ENCODE results near the gene NUDT22.

Gene NUDT22

DNA sequence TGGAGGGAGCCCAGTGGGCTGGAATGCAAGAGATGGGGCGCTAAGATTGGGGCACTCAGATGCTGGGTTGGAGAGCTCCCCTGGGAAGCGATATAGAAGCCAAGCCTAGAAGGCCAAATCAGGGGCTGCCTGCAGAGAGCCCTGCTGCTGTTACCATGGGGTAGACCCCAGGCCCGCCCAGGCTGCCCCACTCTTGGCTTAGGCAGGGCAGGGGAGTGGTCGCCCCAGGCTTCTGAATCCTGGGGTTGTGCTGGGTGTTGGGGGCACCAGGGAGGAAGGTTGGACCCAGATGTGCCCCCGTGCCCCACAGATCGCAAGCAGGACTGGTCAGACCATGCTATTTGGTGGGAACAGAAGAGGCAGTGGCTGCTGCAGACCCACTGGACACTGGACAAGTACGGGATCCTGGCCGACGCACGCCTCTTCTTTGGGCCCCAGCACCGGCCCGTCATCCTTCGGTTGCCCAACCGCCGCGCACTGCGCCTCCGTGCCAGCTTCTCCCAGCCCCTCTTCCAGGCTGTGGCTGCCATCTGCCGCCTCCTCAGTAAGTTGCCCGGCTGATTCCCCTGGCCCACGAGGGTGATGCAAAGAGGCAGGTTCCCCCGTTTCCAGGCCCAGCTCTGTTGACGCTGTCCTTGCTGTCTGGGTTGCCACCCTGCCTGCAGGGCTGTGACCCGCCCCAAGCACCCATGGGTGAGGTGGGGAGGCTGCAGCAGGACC is 15.6 kb upstream of the NUDT22 start:
- Histone ChIP-seq H3K4me1 (ENCODE audit: low read length) (peaks cover 30% of the 10 kb centered on the region), H3K9me3 (ENCODE audit: insufficient read depth, low read length) (no peaks in the 10 kb centered on the region), H3K36me3 (replicated peaks; ENCODE audit: low read depth, low read length) (peaks cover 55% of the 10 kb centered on the region), H3K27ac (ENCODE audit: low read length) (no peak overlapping the region), H3K27me3 (ENCODE audit: low read depth, low read length) (no peaks in the 10 kb centered on the region), H2AFZ (ENCODE audit: low read depth, low read length) (no peak overlapping the region), H3K4me3 (ENCODE audit: low read length) (no peak overlapping the region), H3K79me2 (ENCODE audit: low read length) (peaks cover 30% of the 10 kb centered on the region), H3K4me2 (ENCODE audit: low read length) (no peak overlapping the region), H3K9ac (ENCODE audit: low read length) (no peak overlapping the region), H4K20me1 (ENCODE audit: insufficient read depth, low read length) (no peaks in the 10 kb centered on the region)
- TF ChIP-seq EZH2phosphoT487 (IDR thresholded peaks at IDR 0.05; ENCODE audit: low read depth) = no peak
- TF ChIP-seq, protein P1, sequence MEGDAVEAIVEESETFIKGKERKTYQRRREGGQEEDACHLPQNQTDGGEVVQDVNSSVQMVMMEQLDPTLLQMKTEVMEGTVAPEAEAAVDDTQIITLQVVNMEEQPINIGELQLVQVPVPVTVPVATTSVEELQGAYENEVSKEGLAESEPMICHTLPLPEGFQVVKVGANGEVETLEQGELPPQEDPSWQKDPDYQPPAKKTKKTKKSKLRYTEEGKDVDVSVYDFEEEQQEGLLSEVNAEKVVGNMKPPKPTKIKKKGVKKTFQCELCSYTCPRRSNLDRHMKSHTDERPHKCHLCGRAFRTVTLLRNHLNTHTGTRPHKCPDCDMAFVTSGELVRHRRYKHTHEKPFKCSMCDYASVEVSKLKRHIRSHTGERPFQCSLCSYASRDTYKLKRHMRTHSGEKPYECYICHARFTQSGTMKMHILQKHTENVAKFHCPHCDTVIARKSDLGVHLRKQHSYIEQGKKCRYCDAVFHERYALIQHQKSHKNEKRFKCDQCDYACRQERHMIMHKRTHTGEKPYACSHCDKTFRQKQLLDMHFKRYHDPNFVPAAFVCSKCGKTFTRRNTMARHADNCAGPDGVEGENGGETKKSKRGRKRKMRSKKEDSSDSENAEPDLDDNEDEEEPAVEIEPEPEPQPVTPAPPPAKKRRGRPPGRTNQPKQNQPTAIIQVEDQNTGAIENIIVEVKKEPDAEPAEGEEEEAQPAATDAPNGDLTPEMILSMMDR (IDR thresholded peaks at IDR 0.05; ENCODE audit: low read depth, low read length) = no peak

DNA sequence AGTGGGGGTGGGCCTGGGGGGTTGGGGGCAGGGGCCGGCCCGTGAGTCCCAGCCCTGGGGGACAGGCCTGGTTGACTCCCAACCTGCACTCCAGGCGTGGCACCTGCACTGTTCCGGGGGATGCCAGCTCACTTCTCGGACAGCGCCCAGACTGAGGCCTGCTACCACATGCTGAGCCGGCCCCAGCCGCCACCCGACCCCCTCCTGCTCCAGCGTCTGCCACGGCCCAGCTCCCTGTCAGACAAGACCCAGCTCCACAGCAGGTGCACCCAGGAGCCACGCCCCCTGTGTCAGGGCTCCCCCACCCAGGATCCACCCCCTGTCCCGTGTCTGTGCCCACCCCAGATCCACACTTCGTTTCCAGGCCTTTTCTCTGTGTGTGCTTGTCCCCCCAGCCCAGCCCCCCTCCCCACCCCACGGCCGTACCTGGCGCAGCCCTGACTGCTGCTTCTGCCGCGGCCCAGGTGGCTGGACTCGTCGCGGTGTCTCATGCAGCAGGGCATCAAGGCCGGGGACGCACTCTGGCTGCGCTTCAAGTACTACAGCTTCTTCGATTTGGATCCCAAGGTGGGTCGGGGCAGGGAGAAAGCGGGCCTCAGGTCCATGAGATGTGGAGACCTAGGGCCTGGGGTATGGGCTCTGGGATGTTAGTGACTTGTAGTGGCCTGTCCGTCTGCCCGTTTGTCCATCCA is 14.7 kb upstream of the NUDT22 start:
- no peak overlapping the region for H2AFZ ChIP-seq (ENCODE audit: low read depth, low read length)
- no peak overlapping the region for H3K4me2 ChIP-seq (ENCODE audit: low read length)
- H3K4me1 ChIP-seq (ENCODE audit: low read length) = peaks cover 22% of the 10 kb centered on the region
- no peak overlapping the region for H3K9ac ChIP-seq (ENCODE audit: low read length)
- no peaks in the 10 kb centered on the region for H4K20me1 ChIP-seq (ENCODE audit: insufficient read depth, low read length)
- H3K27me3 ChIP-seq (ENCODE audit: low read depth, low read length) = no peaks in the 10 kb centered on the region
- TF ChIP-seq EZH2phosphoT487 (IDR thresholded peaks at IDR 0.05; ENCODE audit: low read depth) = no peak
- TF ChIP-seq, protein P1 (IDR thresholded peaks at IDR 0.05; ENCODE audit: low read depth, low read length) = no peak
- H3K27ac ChIP-seq (ENCODE audit: low read length) = no peak overlapping the region
- H3K9me3 ChIP-seq (ENCODE audit: insufficient read depth, low read length) = no peaks in the 10 kb centered on the region
- peaks cover 21% of the 10 kb centered on the region for H3K79me2 ChIP-seq (ENCODE audit: low read length)
- H3K36me3 ChIP-seq (replicated peaks; ENCODE audit: low read depth, low read length) = peaks cover 51% of the 10 kb centered on the region
- no peak overlapping the region for H3K4me3 ChIP-seq (ENCODE audit: low read length)

GRCh38 chr11:64216879-64217278 is 9.2 kb upstream of the NUDT22 start:
- H4K20me1 ChIP-seq (ENCODE audit: insufficient read depth, low read length) = no peaks in the 10 kb centered on the region
- H3K36me3 ChIP-seq (replicated peaks; ENCODE audit: low read depth, low read length) = peaks cover 55% of the 10 kb centered on the region
- H3K27me3 ChIP-seq (ENCODE audit: low read depth, low read length) = no peaks in the 10 kb centered on the region
- no peaks in the 10 kb centered on the region for H3K79me2 ChIP-seq (ENCODE audit: low read length)
- no peak overlapping the region for H3K27ac ChIP-seq (ENCODE audit: low read length)
- H3K4me1 ChIP-seq (ENCODE audit: low read length) = peaks cover 5% of the 10 kb centered on the region; the same call in 1 of the 2 replicates
- no peak overlapping the region for H3K9ac ChIP-seq (ENCODE audit: low read length)
- H3K4me2 ChIP-seq (ENCODE audit: low read length) = no peak overlapping the region
- H3K9me3 ChIP-seq (ENCODE audit: insufficient read depth, low read length) = no peaks in the 10 kb centered on the region
- no peak overlapping the region for H2AFZ ChIP-seq (ENCODE audit: low read depth, low read length)
- no peak overlapping the region for H3K4me3 ChIP-seq (ENCODE audit: low read length)
- TF ChIP-seq, protein P1 (IDR thresholded peaks at IDR 0.05; ENCODE audit: low read depth, low read length) = no peak
- no peak for TF ChIP-seq EZH2phosphoT487 (IDR thresholded peaks at IDR 0.05; ENCODE audit: low read depth)

DNA sequence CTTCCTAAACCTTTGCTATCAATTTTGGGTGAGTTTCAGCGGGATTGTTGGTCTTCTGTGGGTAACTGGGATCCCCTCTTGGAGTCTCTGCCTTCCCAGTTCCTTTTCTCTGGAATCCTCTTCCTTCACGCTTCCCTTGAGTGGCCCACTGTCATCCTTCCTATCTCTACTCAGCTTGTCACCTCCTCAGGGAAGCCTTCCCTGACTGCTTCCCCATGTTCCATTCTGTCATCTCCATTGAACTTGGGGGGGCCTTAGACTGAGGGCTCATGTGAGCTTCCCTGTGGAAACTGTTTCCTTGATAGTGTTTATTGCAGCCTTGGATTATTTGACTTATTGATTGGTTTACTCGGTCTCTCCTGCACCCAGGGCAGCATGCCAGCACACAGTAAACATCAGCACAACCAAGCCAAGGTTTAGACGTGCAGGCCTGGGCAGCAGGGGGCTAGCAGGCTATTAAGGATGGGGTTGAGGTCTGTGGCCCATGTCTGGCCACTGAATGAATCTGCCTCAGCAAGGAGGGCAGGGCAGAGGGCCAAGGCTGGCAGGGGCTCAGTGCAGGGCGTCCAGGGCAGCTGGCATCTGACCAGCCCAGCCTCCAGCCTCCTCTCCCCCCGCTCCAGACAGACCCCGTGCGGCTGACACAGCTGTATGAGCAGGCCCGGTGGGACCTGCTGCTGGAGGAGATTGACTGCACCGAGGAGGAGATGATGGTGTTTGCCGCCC is 7.3 kb upstream of the NUDT22 start:
- H4K20me1 ChIP-seq (ENCODE audit: insufficient read depth, low read length) = no peaks in the 10 kb centered on the region
- no peak for TF ChIP-seq EZH2phosphoT487 (IDR thresholded peaks at IDR 0.05; ENCODE audit: low read depth)
- TF ChIP-seq, protein P1 (IDR thresholded peaks at IDR 0.05; ENCODE audit: low read depth, low read length) = no peak
- H3K4me3 ChIP-seq (ENCODE audit: low read length) = no peak overlapping the region
- no peaks in the 10 kb centered on the region for H3K27me3 ChIP-seq (ENCODE audit: low read depth, low read length)
- H3K9me3 ChIP-seq (ENCODE audit: insufficient read depth, low read length) = no peaks in the 10 kb centered on the region
- H3K79me2 ChIP-seq (ENCODE audit: low read length) = no peaks in the 10 kb centered on the region
- H3K4me2 ChIP-seq (ENCODE audit: low read length) = no peak overlapping the region
- no peak overlapping the region for H3K9ac ChIP-seq (ENCODE audit: low read length)
- H3K36me3 ChIP-seq (replicated peaks; ENCODE audit: low read depth, low read length) = peaks cover 50% of the 10 kb centered on the region
- H2AFZ ChIP-seq (ENCODE audit: low read depth, low read length) = no peak overlapping the region
- H3K4me1 ChIP-seq (ENCODE audit: low read length) = peaks cover 5% of the 10 kb centered on the region; the same call in 1 of the 2 replicates
- no peak overlapping the region for H3K27ac ChIP-seq (ENCODE audit: low read length)

Measured in OCI-LY3 (cell line).